AG04450 (cell line): ENCODE measurements around the gene HM13. TPM values are rescaled to one million over a fixed set of nuclear protein-coding genes. Genes with fewer than 3 reads are reported as not detected.

ENCODE experiments used
- CTCF ChIA-PET: fragments of 300-600, 350-600 bp; formaldehyde crosslinking; extraction: SDS; loops from one replicate; lab custom pipeline; 2022; ENCODE audit warnings: antibody characterized with exemption, inconsistent platforms; lab: Charles Lee
- POLR2A ChIA-PET: fragments of 350-600 bp; formaldehyde crosslinking; extraction: SDS; loops from one replicate; lab custom pipeline; 2021; ENCODE audit warnings: antibody characterized with exemption, inconsistent platforms; lab: Yijun Ruan, JAX
- DNase-seq: peaks from one replicate; pipeline ENCODE4 v3.0.0-alpha.2; 2011; ENCODE audit warnings: low read depth, low spot score
- H3K27ac ChIP-seq: one replicate; pipeline ENCODE4 v1.5.1; 2012; ENCODE audit warnings: low read depth, low read length, control low read depth
- H3K27me3 ChIP-seq: one replicate; pipeline ENCODE4 v1.6.0; 2012; ENCODE audit warnings: low read length; ENCODE audit not compliant: control insufficient read depth, insufficient read depth
- H3K4me3 ChIP-seq: 2 replicates; pipeline ENCODE4 v1.5.1; 2011; ENCODE audit warnings: mild to moderate bottlenecking, low read depth, low read length, control low read depth
- H3K9me3 ChIP-seq: 2 replicates; pipeline ENCODE4 v1.5.1; 2012; ENCODE audit warnings: low read length; ENCODE audit not compliant: control insufficient read depth, insufficient read depth
- polyA plus RNA-seq: library from polyadenylated mRNA; depleted of rRNA; stranded (reverse); fragments of >200 nt; gene quantifications from 2 replicates; pipeline ENCODE4 v1.2.3, GENCODE V29; 2011
- TF ChIP-seq, protein P1 (sequence below): IDR thresholded peaks from 2 replicates; pipeline ENCODE4 v1.5.1; 2011; ENCODE audit warnings: low read depth, low read length, control low read depth, inconsistent platforms

The HM13 gene
- polyA plus RNA-seq, 1 experiment: 167 TPM

DNA sequence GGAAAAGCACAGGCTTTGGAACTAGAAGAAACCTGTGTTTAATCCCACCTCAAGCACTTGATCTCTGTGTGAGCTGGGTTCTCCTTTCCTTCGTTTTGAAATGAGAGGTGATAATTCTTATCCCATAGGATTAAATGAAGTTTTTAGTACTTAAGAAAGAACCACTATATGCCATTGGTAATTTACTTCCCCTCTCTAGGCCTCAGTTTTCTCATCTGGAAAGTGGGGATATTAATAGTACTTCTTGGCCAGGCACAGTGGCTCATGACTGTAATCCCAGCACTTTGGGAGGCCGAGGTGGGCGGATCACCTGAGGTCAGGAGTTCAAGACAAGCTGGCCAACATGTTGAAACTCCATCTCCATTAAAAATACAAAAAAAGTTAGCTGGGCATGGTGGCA lies 25.1 kb upstream of the HM13 start:
- DNase-seq: no peak
- TF ChIP-seq, protein P1, sequence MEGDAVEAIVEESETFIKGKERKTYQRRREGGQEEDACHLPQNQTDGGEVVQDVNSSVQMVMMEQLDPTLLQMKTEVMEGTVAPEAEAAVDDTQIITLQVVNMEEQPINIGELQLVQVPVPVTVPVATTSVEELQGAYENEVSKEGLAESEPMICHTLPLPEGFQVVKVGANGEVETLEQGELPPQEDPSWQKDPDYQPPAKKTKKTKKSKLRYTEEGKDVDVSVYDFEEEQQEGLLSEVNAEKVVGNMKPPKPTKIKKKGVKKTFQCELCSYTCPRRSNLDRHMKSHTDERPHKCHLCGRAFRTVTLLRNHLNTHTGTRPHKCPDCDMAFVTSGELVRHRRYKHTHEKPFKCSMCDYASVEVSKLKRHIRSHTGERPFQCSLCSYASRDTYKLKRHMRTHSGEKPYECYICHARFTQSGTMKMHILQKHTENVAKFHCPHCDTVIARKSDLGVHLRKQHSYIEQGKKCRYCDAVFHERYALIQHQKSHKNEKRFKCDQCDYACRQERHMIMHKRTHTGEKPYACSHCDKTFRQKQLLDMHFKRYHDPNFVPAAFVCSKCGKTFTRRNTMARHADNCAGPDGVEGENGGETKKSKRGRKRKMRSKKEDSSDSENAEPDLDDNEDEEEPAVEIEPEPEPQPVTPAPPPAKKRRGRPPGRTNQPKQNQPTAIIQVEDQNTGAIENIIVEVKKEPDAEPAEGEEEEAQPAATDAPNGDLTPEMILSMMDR: no peak
- peaks cover 6% of the 10 kb centered on the region; the same call in 1 of the 2 replicates for H3K9me3 ChIP-seq
- peaks cover 5% of the 10 kb centered on the region for H3K27me3 ChIP-seq
- ChIA-PET POLR2A (no interaction called here), CTCF (interaction anchor here (0.7 to 9.4 kb wide), 3 partner anchors 13 to 29 kb away, joined by 3 to 90 read pairs (median 31); no protein-coding TSS in a partner anchor)
- H3K27ac ChIP-seq: no peak overlapping the region
- no peak overlapping the region for H3K4me3 ChIP-seq

DNA sequence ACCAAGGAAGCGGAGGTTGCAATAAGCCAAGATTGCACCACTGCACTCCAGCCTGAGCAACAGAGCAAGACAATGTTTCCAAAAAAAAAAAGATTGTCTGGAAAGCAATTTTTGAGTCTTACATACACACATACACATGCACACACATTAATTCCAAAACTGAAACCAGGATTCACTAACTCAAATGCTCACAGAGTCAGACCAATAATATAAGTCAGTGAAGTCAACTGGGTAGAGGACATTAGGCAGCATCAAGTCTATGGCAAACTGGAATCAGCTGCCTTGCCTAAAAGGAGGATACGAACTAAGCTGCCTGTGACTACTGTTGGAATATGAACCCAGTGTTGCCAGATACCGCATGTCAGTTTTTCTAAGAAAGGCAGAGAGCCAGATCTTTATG lies 23.5 kb upstream of the HM13 start:
- POLR2A ChIA-PET: interaction anchor here (0.7 kb wide), 1 partner anchor 17 kb away, joined by 5 read pairs; no protein-coding TSS in a partner anchor

DNA sequence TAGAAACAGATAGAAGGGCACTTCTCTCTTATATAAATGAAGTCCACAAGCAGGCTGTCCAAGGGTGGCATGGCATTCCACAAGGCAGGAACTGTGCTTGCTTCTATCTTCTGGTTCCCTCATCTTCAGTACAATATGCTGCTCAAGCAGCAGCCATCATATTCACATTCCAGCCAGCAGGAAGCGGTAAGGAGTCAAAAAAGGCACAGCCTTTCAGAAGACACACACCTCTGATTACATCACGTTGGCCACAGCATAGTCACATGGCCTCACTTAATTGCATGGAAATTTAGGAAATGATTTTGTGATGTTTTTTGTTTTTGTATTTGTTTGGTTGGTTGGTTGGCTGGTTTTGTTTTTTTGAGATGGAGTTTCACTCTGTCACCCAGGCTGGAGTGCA lies 20.1 kb upstream of the HM13 start:
- H3K9me3 ChIP-seq: no peaks in the 10 kb centered on the region
- ChIA-PET CTCF (interaction anchor here (0.7 to 1.2 kb wide), 2 partner anchors 9 to 328 kb away, joined by 3 to 10 read pairs; no protein-coding TSS in a partner anchor), POLR2A (no interaction called here)
- no peak for DNase-seq
- H3K27me3 ChIP-seq: peaks cover 10% of the 10 kb centered on the region
- H3K27ac ChIP-seq: no peak overlapping the region
- no peak overlapping the region for H3K4me3 ChIP-seq
- TF ChIP-seq, protein P1: peak; percentile 62

More for the DNA sequence above, 23.5 kb upstream of the HM13 start:
- CTCF ChIA-PET: interaction anchor here (9.4 kb wide), 1 partner anchor 12 kb away, joined by 90 read pairs; no protein-coding TSS in a partner anchor
- Histone ChIP-seq H3K9me3 (no peaks in the 10 kb centered on the region; the same call in 1 of the 2 replicates), H3K27me3 (peaks cover 5% of the 10 kb centered on the region), H3K4me3 (no peak overlapping the region), H3K27ac (no peak overlapping the region)
- DNase-seq: no peak
- TF ChIP-seq, protein P1: no peak

DNA sequence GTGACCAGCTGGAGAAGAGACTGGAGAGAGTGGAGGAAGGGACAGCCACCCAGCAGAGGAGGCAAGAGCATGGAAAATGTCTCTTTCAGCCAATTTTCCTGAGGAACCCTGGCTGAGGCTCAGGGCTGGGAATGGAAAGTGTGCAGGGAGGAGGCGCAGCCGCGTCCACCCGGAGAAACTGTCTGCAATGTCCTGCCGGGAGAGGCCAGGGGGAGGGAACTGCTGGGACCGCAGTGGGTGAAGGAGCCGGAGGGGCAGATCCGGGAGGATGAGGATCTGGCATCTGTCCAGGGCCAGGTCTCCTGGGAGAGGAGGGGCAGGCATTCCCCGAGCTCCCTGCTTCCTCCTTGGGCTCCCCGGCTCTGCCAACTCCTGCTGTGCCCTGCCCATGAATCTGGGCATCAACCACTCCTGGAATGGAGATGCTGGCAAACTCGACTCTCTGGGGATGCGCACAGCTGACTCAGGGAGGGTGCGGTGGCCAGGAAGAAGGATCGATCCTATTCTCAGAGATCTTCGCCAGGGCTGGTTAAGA lies 17.4 kb upstream of the HM13 start:
- no peak overlapping the region for H3K4me3 ChIP-seq
- TF ChIP-seq, protein P1: no peak
- POLR2A ChIA-PET: no interaction called here
- DNase-seq: no peak
- CTCF ChIA-PET: interaction anchor here (1.0 to 1.3 kb wide), 2 partner anchors 9 to 18 kb away, joined by 3 to 5 read pairs; partner anchors contain the start of gene HM13
- H3K27ac ChIP-seq: no peak overlapping the region
- no peaks in the 10 kb centered on the region for H3K9me3 ChIP-seq
- peaks cover 10% of the 10 kb centered on the region for H3K27me3 ChIP-seq

DNA sequence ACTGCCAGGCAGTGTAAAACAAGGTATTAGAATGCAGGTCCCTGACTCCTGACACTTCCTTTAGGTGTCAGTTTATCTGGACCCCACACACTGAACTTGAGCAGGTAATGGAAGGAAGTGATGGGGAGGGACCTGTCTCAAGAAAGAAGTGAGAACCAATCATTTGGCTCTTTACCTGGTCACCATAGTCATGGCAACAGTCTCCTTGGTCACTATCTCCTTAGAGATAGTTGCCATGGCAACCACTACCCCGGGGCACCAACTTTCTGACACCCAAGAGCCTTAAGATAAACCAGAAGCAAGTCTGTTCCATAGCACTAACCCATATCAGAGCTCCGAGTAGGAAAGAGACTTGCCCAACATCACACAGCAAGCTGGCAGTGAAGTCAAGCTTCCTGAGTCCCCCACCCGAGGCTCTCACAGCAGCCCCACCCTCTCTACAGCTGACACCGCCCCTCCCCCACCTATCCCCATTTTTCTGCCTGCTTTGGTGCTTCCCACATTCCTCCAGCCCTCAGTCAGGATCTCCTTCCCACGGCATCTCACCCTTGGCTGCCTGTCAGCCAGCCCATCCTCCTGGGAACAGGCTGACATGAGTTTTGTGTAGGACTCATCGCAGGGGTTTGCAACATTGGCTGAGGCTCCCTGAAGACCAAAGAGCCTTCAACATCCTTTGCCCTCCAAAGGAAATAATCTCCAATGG lies 16.3 kb upstream of the HM13 start:
- no peak overlapping the region for H3K4me3 ChIP-seq
- ChIA-PET POLR2A (no interaction called here), CTCF (interaction anchor here (1.1 kb wide), 1 partner anchor 37 kb away, joined by 3 read pairs; no protein-coding TSS in a partner anchor)
- DNase-seq: no peak
- peaks cover 10% of the 10 kb centered on the region for H3K27me3 ChIP-seq
- H3K27ac ChIP-seq: no peak overlapping the region
- TF ChIP-seq, protein P1: no peak
- H3K9me3 ChIP-seq: no peaks in the 10 kb centered on the region
